ENCODE results near the gene NIN. TPM values are rescaled to one million over a fixed set of nuclear protein-coding genes. Genes with fewer than 3 reads are reported as not detected.

NIN gene
- total and polyA plus RNA-seq, 11 donors = 11.7 to 48.3 (median 25.0) TPM

GRCh38 chr14:50762001-50762930 is 68.7 kb downstream of the NIN start:
- TF ChIP-seq, protein P1, sequence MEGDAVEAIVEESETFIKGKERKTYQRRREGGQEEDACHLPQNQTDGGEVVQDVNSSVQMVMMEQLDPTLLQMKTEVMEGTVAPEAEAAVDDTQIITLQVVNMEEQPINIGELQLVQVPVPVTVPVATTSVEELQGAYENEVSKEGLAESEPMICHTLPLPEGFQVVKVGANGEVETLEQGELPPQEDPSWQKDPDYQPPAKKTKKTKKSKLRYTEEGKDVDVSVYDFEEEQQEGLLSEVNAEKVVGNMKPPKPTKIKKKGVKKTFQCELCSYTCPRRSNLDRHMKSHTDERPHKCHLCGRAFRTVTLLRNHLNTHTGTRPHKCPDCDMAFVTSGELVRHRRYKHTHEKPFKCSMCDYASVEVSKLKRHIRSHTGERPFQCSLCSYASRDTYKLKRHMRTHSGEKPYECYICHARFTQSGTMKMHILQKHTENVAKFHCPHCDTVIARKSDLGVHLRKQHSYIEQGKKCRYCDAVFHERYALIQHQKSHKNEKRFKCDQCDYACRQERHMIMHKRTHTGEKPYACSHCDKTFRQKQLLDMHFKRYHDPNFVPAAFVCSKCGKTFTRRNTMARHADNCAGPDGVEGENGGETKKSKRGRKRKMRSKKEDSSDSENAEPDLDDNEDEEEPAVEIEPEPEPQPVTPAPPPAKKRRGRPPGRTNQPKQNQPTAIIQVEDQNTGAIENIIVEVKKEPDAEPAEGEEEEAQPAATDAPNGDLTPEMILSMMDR (IDR thresholded peaks at IDR 0.05) = no peak
- TF ChIP-seq POLR2A (IDR thresholded peaks at IDR 0.05) = no peak
- Histone ChIP-seq H3K9me3 (no peaks in the 10 kb centered on the region), H3K4me3 (no peak overlapping the region), H3K36me3 (peaks cover 0 to 100% (median 98%) of the 10 kb centered on the region in 9 donors), H3K4me1 (peaks cover 0 to 12% (median 0%) of the 10 kb centered on the region in 12 donors), H3K27me3 (no peaks in the 10 kb centered on the region), H3K27ac (no peak overlapping the region)
- DNase-seq (no peak), ATAC-seq (no peak)
- WGBS, 4 donors = 85 to 93% (median 88%) methylated on average over 9 of the region's 9 CpGs
- intact Hi-C loops (cut with DNase I) = no loop called here

GRCh38 chr14:50759800-50760543 is 71.0 kb downstream of the NIN start:
- Histone ChIP-seq H3K36me3 (peaks cover 0 to 100% (median 94%) of the 10 kb centered on the region in 9 donors), H3K27me3 (no peaks in the 10 kb centered on the region), H3K4me3 (no peak overlapping the region), H3K4me1 (peaks cover 0 to 5% (median 0%) of the 10 kb centered on the region in 12 donors), H3K27ac (peak overlapping the region in 1 of 12 donors; percentile 19), H3K9me3 (no peaks in the 10 kb centered on the region)
- TF ChIP-seq POLR2A (IDR thresholded peaks at IDR 0.05) = no peak
- DNase-seq (no peak), ATAC-seq (no peak)
- intact Hi-C loops (cut with DNase I) = loop anchor here in 1 of 10 donors (5.0 kb wide), 1 partner anchor 128 kb away; no protein-coding TSS in a partner anchor
- 95 to 98% (median 97%) methylated on average over 8 of the region's 8 CpGs for WGBS, 4 donors

DNA sequence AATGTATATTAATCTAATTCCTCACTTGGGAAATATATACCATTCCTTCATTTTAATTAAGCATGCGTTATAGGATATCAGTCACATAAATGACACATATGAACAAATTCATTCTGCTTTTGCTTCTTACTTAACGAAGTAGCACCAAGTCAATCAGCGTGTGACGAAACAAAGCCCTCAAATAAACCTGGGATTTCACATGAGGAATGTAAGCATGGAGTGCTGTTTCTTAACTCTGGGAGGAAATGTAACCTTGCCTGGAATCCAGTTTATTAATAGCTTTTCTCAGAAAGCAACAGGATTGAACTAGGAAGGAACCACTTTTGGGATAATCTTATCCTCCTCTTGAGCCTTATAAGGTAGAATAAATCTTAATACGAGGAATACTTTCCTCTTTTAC is 72.0 kb downstream of the NIN start:
- intact Hi-C loops (cut with DNase I) = loop anchor here in 1 of 10 donors (5.0 kb wide), 1 partner anchor 127 kb away; no protein-coding TSS in a partner anchor
- Histone ChIP-seq H3K9me3 (no peaks in the 10 kb centered on the region), H3K4me3 (no peak overlapping the region), H3K27ac (peak overlapping the region in 5 of 12 donors; percentile 8 to 58 (median 19)), H3K4me1 (peaks cover 0 to 5% (median 0%) of the 10 kb centered on the region in 12 donors), H3K27me3 (no peaks in the 10 kb centered on the region), H3K36me3 (peaks cover 0 to 100% (median 94%) of the 10 kb centered on the region in 9 donors)
- WGBS, 4 donors = 78 to 85% (median 80%) methylated on average over 5 of the region's 5 CpGs
- no peak for DNase-seq
- ATAC-seq = peak in 1 of 4 donors; percentile 48
- TF ChIP-seq, protein P1 (IDR thresholded peaks at IDR 0.05) = no peak
- no peak for TF ChIP-seq POLR2A (IDR thresholded peaks at IDR 0.05)

DNA sequence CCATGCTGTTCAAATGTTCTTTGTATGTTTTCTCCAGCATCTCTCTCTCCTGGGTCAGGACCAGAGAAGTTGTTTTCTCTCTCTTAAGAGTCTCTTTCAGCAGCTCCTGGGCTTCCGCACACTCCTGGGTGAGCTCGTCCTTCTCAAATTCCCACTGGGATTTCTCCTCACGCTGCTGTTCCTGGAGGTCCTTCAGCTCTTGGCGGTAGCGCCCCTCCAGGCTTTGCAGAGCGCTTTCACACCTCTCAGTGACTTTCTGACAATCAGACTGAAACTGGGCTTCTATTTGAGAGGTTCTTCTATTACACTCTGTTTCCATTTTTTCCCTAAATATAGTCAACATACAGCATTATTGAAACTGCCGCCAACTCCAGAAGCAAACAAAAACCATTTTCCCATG is 72.7 kb downstream of the NIN start:
- intact Hi-C loops (cut with DNase I) = loop anchor here in 1 of 10 donors (5.0 kb wide), 1 partner anchor 126 kb away; no protein-coding TSS in a partner anchor
- H3K27me3 ChIP-seq = no peaks in the 10 kb centered on the region
- peak overlapping the region in 5 of 12 donors; percentile 8 to 58 (median 19) for H3K27ac ChIP-seq
- DNase-seq (no peak), ATAC-seq (peak in 1 of 4 donors; percentile 45)
- H3K9me3 ChIP-seq = no peaks in the 10 kb centered on the region
- H3K36me3 ChIP-seq = peaks cover 0 to 100% (median 94%) of the 10 kb centered on the region in 9 donors
- 71 to 85% (median 77%) methylated on average over 7 of the region's 7 CpGs for WGBS, 4 donors
- no peak overlapping the region for H3K4me3 ChIP-seq
- TF ChIP-seq, protein P1 (IDR thresholded peaks at IDR 0.05) = no peak
- TF ChIP-seq POLR2A (IDR thresholded peaks at IDR 0.05) = no peak
- peaks cover 0 to 4% (median 0%) of the 10 kb centered on the region in 12 donors for H3K4me1 ChIP-seq
